Endothelial cell (in vitro differentiated cells): ENCODE data around the gene SCAMP2. TPM values are rescaled to one million over a fixed set of nuclear protein-coding genes. Genes with fewer than 3 reads are reported as not detected.

Experiments
- DNase-seq: peaks from one replicate; pipeline ENCODE4 v3.0.0; 2021; ENCODE audit warnings: low spot score
- H3K27ac Mint-ChIP-seq: one replicate; pipeline ENCODE4 v1.8.0; 2021; ENCODE audit warnings: mixed read lengths, inconsistent platforms; ENCODE audit not compliant: unreplicated experiment
- H3K27me3 Mint-ChIP-seq: one replicate; pipeline ENCODE4 v1.8.0; 2021; ENCODE audit warnings: mild to moderate bottlenecking, moderate library complexity, mixed read lengths, inconsistent platforms; ENCODE audit not compliant: unreplicated experiment
- H3K36me3 Mint-ChIP-seq: one replicate; pipeline ENCODE4 v1.8.0; 2021; ENCODE audit warnings: mild to moderate bottlenecking, low read depth, mixed read lengths, inconsistent platforms; ENCODE audit not compliant: unreplicated experiment
- H3K4me1 Mint-ChIP-seq: one replicate; pipeline ENCODE4 v1.8.0; 2021; ENCODE audit warnings: mild to moderate bottlenecking, mixed read lengths, inconsistent platforms; ENCODE audit not compliant: unreplicated experiment
- H3K4me3 Mint-ChIP-seq: one replicate; pipeline ENCODE4 v1.8.0; 2021; ENCODE audit warnings: mild to moderate bottlenecking, mixed read lengths, inconsistent platforms; ENCODE audit not compliant: unreplicated experiment
- H3K9me3 Mint-ChIP-seq: one replicate; pipeline ENCODE4 v1.8.0; 2021; ENCODE audit warnings: mixed read lengths, inconsistent platforms; ENCODE audit not compliant: unreplicated experiment
- CTCF ChIP-seq: fragments of 200-600 bp; sonication (generic); IDR thresholded peaks from one replicate; pipeline ENCODE4 v1.5.0; 2021; ENCODE audit warnings: antibody characterized with exemption; ENCODE audit not compliant: unreplicated experiment
- total RNA-seq: library from RNA; stranded (reverse); fragmentation: NEBNext Ultra II Directional; extraction: Animal tissue kit (Norgen Biotek cat#: 25700); gene quantifications from one replicate; pipeline ENCODE4 v1.2.1, GENCODE V29; 2021; ENCODE audit not compliant: unreplicated experiment

The SCAMP2 gene
- total RNA-seq, 1 donor from 2014 or later: 56.1 TPM

- no peak overlapping the region for H3K27ac Mint-ChIP-seq
- no peak for TF ChIP-seq CTCF
- H3K27me3 Mint-ChIP-seq: peaks cover 7% of the 10 kb centered on the region
- peaks cover 26% of the 10 kb centered on the region for H3K4me1 Mint-ChIP-seq
- H3K36me3 Mint-ChIP-seq: peaks cover 38% of the 10 kb centered on the region
- H3K4me3 Mint-ChIP-seq: peak overlapping the region; percentile 83
- DNase-seq: no peak
- no peaks in the 10 kb centered on the region for H3K9me3 Mint-ChIP-seq
Observed at GRCh38 chr15:74904190-74904805, 31.1 kb upstream of the SCAMP2 start.

DNA sequence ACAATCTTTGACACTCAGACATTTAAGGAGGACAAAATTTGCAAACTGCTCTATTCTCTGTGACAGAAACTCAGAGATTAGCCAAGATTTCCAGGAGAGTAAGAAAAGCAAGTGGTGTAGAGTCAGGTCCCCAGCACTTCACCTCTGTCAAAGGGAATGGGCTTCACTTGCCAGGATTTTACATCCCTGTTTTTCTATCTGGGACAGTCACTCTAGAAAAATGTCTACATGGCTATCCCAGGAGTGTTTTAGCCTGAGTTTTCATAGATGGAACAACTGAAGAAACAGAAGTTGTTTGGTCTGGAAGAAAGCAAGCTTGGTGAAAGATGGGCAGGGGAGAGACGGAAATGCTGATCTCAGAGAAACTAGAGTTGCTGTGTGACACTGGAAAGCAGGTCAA, 30.5 kb upstream of the SCAMP2 start:
- Mint-ChIP-seq H3K36me3 (peaks cover 38% of the 10 kb centered on the region), H3K4me3 (peak overlapping the region; percentile 79), H3K4me1 (peaks cover 26% of the 10 kb centered on the region), H3K9me3 (no peaks in the 10 kb centered on the region), H3K27ac (no peak overlapping the region), H3K27me3 (peaks cover 5% of the 10 kb centered on the region)
- no peak for TF ChIP-seq CTCF
- no peak for DNase-seq

- peaks cover 41% of the 10 kb centered on the region for H3K36me3 Mint-ChIP-seq
- H3K4me3 Mint-ChIP-seq: peak overlapping the region; percentile 15
- TF ChIP-seq CTCF: no peak
- no peak overlapping the region for H3K27ac Mint-ChIP-seq
- H3K4me1 Mint-ChIP-seq: peaks cover 25% of the 10 kb centered on the region
- no peaks in the 10 kb centered on the region for H3K9me3 Mint-ChIP-seq
- no peak for DNase-seq
- H3K27me3 Mint-ChIP-seq: peaks cover 5% of the 10 kb centered on the region
Observed at GRCh38 chr15:74902295-74903075, 29.3 kb upstream of the SCAMP2 start.

DNA sequence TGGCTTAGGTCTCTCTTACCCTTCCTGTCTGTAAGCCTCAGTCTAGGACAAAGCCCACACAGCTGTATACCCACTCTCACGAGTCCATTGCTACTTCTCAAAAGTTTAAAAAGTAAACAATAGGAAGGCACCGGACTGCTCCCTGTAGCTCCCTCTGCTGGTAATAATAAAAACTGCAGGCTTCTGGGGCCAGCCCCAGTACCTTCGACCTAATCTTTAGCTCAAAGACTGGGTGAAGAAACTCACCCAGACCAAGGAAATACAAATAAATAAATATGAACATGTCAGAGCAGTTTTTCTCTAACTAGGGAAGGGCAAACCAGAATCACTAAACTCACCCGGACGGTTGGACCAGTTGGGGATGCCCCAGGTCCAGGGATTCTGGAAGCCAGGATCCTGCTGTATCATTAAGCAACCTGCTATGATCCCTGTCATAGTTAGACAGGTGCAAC, 28.5 kb upstream of the SCAMP2 start:
- Mint-ChIP-seq H3K9me3 (no peaks in the 10 kb centered on the region), H3K4me1 (peaks cover 19% of the 10 kb centered on the region), H3K36me3 (peaks cover 41% of the 10 kb centered on the region), H3K27me3 (peaks cover 1% of the 10 kb centered on the region), H3K4me3 (no peak overlapping the region), H3K27ac (no peak overlapping the region)
- peak; percentile 47 for DNase-seq
- TF ChIP-seq CTCF: peak; percentile 90

DNA sequence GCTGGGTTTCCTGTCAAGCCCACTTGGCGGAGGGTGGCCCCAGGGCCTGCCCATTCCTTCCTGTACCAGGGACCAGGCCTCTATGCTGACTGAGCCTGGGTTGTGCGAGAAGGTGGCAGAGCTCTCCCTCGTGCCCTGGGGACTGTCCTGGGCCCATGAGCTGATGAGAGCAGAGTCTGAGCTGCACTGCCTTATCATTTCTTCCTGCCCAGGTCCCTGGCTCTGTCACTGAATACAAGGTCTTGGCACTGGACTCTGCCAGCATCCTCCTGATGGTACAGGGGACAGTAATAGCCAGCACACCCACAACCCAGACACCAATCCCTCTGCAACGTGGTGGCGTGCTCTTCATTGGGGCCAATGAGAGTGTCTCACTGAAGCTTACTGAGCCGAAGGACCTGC, 24.1 kb upstream of the SCAMP2 start:
- no peak overlapping the region for H3K4me3 Mint-ChIP-seq
- H3K27ac Mint-ChIP-seq: no peak overlapping the region
- no peak for DNase-seq
- H3K36me3 Mint-ChIP-seq: peaks cover 25% of the 10 kb centered on the region
- peaks cover 3% of the 10 kb centered on the region for H3K27me3 Mint-ChIP-seq
- TF ChIP-seq CTCF: no peak
- no peaks in the 10 kb centered on the region for H3K4me1 Mint-ChIP-seq
- no peaks in the 10 kb centered on the region for H3K9me3 Mint-ChIP-seq
